IMR-90 (cell line): Measurements from ENCODE around the gene ERVMER34-1.

Source experiments
- CEBPB ChIP-seq: IDR thresholded peaks from 2 replicates; pipeline ENCODE4 v1.6.1; 2012; ENCODE audit warnings: low read depth, low read length, improper control_type of control experiment
- POLR2A ChIP-seq: IDR thresholded peaks from 2 replicates; pipeline ENCODE4 v1.6.1; 2012; ENCODE audit warnings: mild to moderate bottlenecking, low read depth, low read length
- RAD21 ChIP-seq: IDR thresholded peaks from 2 replicates; pipeline ENCODE4 v1.6.1; 2012; ENCODE audit warnings: low read length, improper control_type of control experiment
- RFX5 ChIP-seq: IDR thresholded peaks from 2 replicates; pipeline ENCODE4 v1.8.0; 2012; ENCODE audit warnings: low read depth, mild to moderate bottlenecking, low read length, moderate library complexity
- TF ChIP-seq, protein P1 (sequence below): conservative IDR thresholded peaks from 2 replicates; pipeline ENCODE4 v1.5.1; 2012; ENCODE audit warnings: mild to moderate bottlenecking, low read depth, low read length, improper control_type of control experiment

DNA sequence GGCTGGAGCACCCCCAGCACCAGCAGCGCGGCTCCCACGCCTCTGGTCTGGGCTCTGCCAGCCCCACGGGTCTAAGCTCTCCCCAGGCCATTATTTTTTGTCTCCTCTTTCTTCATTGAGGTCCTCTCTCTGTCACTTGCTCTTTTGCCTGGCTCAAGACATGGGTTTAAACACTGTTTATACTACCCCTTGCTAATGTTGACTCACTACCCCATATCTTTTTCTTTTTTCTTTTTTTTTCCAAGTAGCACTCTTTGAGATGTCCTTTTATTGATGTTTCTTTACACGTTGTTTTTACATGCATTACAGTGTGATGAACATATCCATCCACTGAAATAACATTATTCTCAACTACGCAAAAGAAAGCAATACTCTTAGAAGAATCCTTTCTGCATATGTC, 1.7 kb upstream of the ERVMER34-1 start:
- TF ChIP-seq, protein P1, sequence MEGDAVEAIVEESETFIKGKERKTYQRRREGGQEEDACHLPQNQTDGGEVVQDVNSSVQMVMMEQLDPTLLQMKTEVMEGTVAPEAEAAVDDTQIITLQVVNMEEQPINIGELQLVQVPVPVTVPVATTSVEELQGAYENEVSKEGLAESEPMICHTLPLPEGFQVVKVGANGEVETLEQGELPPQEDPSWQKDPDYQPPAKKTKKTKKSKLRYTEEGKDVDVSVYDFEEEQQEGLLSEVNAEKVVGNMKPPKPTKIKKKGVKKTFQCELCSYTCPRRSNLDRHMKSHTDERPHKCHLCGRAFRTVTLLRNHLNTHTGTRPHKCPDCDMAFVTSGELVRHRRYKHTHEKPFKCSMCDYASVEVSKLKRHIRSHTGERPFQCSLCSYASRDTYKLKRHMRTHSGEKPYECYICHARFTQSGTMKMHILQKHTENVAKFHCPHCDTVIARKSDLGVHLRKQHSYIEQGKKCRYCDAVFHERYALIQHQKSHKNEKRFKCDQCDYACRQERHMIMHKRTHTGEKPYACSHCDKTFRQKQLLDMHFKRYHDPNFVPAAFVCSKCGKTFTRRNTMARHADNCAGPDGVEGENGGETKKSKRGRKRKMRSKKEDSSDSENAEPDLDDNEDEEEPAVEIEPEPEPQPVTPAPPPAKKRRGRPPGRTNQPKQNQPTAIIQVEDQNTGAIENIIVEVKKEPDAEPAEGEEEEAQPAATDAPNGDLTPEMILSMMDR: no peak
- TF ChIP-seq RAD21 (no peak), RFX5 (no peak), CEBPB (no peak), POLR2A (no peak)
